Esophagus muscularis mucosa (tissue), 4 donors: ENCODE measurements around the gene C16orf95. TPM values are rescaled to one million over a fixed set of nuclear protein-coding genes. Genes with fewer than 3 reads are reported as not detected.

Experiments used
- DNase-seq: peaks from one replicate; pipeline ENCODE4 v3.0.0-alpha.2; 2017; ENCODE audit errors: extremely low spot score
- H3K27ac ChIP-seq, 4 donors: fragments of 200-600 bp; sonication (generic); replicated peaks in 1 of 4; 1 replicate in 3 of 4; 2 replicates in 1 of 4; pipeline ENCODE4 v1.5.1; 2016 to 2019; ENCODE audit warnings: mild to moderate bottlenecking in 1 of 4
- H3K27me3 ChIP-seq, 4 donors: fragments of 200-600 bp; sonication (generic); one replicate each; pipeline versions ENCODE4 v1.5.1 to v1.6.0; 2016 to 2019
- H3K36me3 ChIP-seq, 4 donors: fragments of 200-600 bp; sonication (generic); one replicate each; pipeline ENCODE4 v1.5.1; 2016 to 2019
- H3K4me1 ChIP-seq, 4 donors: fragments of 200-600 bp; sonication (generic); one replicate each; pipeline ENCODE4 v1.5.1; 2016 to 2019
- H3K4me3 ChIP-seq, 4 donors: fragments of 200-600 bp; sonication (generic); 1 replicate in 2 of 4; 2 replicates in 2 of 4; pipeline ENCODE4 v1.5.1; 2016 to 2019; ENCODE audit warnings: mild to moderate bottlenecking in 4 of 4, moderate library complexity in 1 of 4
- H3K9me3 ChIP-seq, 4 donors: fragments of 200-600 bp; sonication (generic); 1 replicate in 3 of 4; 2 replicates in 1 of 4; pipeline ENCODE4 v1.5.1; 2016 to 2019
- CTCF ChIP-seq, 3 experiments: fragments of 200-600 bp in 2 of 3; fragments of 450-650 bp in 1 of 3; sonication (generic) in 2 of 3; IDR thresholded peaks; one replicate each; pipeline ENCODE4 v1.5.1; 2017 to 2019; ENCODE audit warnings: antibody characterized with exemption in 3 of 3, mild to moderate bottlenecking in 2 of 3, moderate library complexity in 1 of 3
- EP300 ChIP-seq: sonication (generic); formaldehyde crosslinking; IDR thresholded peaks from one replicate; pipeline ENCODE4 v1.6.1; 2017; ENCODE audit warnings: antibody characterized with exemption
- POLR2A ChIP-seq: fragments of 450-650 bp; IDR thresholded peaks from one replicate; pipeline ENCODE4 v1.6.1; 2017; ENCODE audit warnings: antibody characterized with exemption, moderate library complexity, mild to moderate bottlenecking, low read depth
- POLR2AphosphoS5 ChIP-seq, 2 donors: sonication (generic); formaldehyde crosslinking; IDR thresholded peaks; one replicate each; pipeline ENCODE4 v1.6.1; 2017; ENCODE audit warnings: antibody characterized with exemption in 2 of 2
- WGBS: methylation state at CpG from one replicate; pipeline ENCODE4 v1.1.5; 2018; 5-methylcytosine and 5-hydroxymethylcytosine counted together
- intact Hi-C: fragments of 100-400 bp; cut with DNase I; formaldehyde crosslinking; loops from one replicate; pipeline ENCODE4 v1.15.1; 2023
- total RNA-seq, 4 donors: library from RNA; depleted of rRNA; stranded (reverse); fragments of >200 nt; gene quantifications; one replicate each; pipeline versions ENCODE4 v1.1.0 to v1.2.1, GENCODE V29; 2016

C16orf95 gene
- total RNA-seq, 4 donors from 2014 or later = 0.50 to 3.2 (median 1.8) TPM

DNA sequence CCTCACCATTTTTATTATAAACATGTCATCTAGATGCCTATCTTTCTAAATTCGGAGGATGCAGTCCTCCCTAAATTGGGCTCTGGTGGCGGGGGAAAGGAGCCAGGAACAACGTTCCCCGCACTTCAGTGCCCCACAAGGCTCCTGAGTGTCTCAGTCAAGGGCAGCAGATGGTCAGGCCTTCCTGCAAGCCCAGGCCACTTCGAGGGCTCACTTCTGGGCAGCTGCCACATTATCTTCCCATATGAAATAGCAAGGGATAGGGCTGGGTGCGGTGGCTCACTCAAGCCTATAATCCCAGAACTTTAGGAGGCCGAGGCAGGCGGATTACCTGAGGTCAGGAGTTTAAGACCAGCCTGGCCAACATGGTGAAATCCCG is 34.1 kb upstream of the C16orf95 start:
- Histone ChIP-seq H3K9me3 (no peaks in the 10 kb centered on the region), H3K27ac (no peak overlapping the region), H3K4me1 (peaks cover 0 to 7% (median 4%) of the 10 kb centered on the region in 4 donors), H3K4me3 (no peak overlapping the region), H3K27me3 (no peaks in the 10 kb centered on the region), H3K36me3 (peaks cover 15 to 64% (median 41%) of the 10 kb centered on the region in 4 donors)
- intact Hi-C loops = no loop called here
- TF ChIP-seq POLR2A (no peak), POLR2AphosphoS5 (IDR thresholded peaks at IDR 0.05) (no peak)
- no peak for DNase-seq
- WGBS = 77% methylated on average over 9 of the region's 9 CpGs

- WGBS = 71% methylated on average over 23 of the region's 23 CpGs
- no peak overlapping the region for H3K4me3 ChIP-seq
- H3K4me1 ChIP-seq = peaks cover 4 to 10% (median 8%) of the 10 kb centered on the region in 4 donors
- no peaks in the 10 kb centered on the region for H3K27me3 ChIP-seq
- intact Hi-C loops = no loop called here
- no peak for DNase-seq
- H3K9me3 ChIP-seq = no peaks in the 10 kb centered on the region
- no peak overlapping the region for H3K27ac ChIP-seq
- TF ChIP-seq POLR2AphosphoS5 (IDR thresholded peaks at IDR 0.05) (no peak), CTCF (IDR thresholded peaks at IDR 0.05) (no peak), POLR2A (no peak), EP300 (no peak)
- peaks cover 18 to 67% (median 44%) of the 10 kb centered on the region in 4 donors for H3K36me3 ChIP-seq
Observed at GRCh38 chr16:87350681-87351319, 33.6 kb upstream of the C16orf95 start.

DNA sequence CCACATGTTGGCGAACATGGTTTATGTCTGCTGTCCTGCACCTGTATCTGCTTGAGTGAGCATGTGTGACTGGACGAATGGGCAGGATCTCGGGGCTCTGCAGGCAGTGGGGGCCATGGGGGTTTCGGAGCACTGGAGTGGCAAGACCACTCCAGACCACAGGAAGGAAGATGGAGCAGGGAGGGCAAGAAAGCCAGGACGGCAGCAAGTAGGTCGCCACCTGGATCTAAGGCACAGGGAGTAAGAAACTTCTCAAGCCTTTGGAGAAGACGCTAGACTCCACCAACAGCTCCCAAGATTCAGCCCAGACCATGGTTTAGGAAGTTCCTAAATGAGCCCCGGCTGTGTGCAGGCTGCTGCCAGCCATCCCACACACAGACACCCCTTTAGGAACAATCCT is 32.8 kb upstream of the C16orf95 start:
- peaks cover 18 to 68% (median 43%) of the 10 kb centered on the region in 4 donors for H3K36me3 ChIP-seq

DNA sequence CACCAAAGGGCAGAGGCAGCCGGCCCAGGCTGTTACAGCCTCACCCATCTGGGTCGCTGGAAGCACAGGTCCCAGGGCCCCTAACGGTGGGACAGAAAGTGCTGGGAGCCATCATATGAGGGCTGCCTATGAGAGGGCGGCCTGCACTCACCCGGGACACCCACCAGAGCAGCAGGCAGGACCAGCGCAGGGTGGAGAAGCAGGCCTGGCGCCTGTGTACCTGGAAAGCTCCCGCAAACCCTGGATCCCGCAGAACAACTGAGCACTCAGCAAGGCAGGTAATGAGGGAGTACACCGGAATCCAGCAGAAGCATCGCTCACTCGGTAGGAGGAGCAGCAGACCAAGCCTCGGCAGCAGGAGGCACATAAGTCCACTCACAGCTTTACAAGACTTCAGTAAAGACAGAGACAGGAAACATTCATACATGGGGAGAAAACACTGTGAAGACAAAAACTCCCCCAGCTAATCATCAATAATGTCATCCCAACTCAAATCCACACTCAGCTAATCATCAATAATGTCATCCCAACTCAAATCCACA is 31.5 kb upstream of the C16orf95 start:
- no peak for DNase-seq
- 92% methylated on average over 8 of the region's 13 CpGs for WGBS
- Histone ChIP-seq H3K9me3 (no peaks in the 10 kb centered on the region), H3K4me3 (no peak overlapping the region), H3K36me3 (peaks cover 15 to 74% (median 49%) of the 10 kb centered on the region in 4 donors), H3K27ac (no peak overlapping the region), H3K27me3 (no peaks in the 10 kb centered on the region), H3K4me1 (peaks cover 21 to 32% (median 27%) of the 10 kb centered on the region in 4 donors)
- TF ChIP-seq POLR2A (no peak), EP300 (no peak), POLR2AphosphoS5 (IDR thresholded peaks at IDR 0.05) (no peak), CTCF (IDR thresholded peaks at IDR 0.05) (no peak)
- intact Hi-C loops = no loop called here

More for the DNA sequence above, 32.8 kb upstream of the C16orf95 start:
- Histone ChIP-seq H3K4me3 (no peak overlapping the region), H3K27me3 (no peaks in the 10 kb centered on the region), H3K9me3 (no peaks in the 10 kb centered on the region), H3K4me1 (peaks cover 12 to 18% (median 16%) of the 10 kb centered on the region in 4 donors), H3K27ac (no peak overlapping the region)
- 87% methylated on average over 8 of the region's 8 CpGs for WGBS
- TF ChIP-seq EP300 (no peak), POLR2AphosphoS5 (IDR thresholded peaks at IDR 0.05) (no peak)
- intact Hi-C loops = no loop called here
- no peak for DNase-seq

DNA sequence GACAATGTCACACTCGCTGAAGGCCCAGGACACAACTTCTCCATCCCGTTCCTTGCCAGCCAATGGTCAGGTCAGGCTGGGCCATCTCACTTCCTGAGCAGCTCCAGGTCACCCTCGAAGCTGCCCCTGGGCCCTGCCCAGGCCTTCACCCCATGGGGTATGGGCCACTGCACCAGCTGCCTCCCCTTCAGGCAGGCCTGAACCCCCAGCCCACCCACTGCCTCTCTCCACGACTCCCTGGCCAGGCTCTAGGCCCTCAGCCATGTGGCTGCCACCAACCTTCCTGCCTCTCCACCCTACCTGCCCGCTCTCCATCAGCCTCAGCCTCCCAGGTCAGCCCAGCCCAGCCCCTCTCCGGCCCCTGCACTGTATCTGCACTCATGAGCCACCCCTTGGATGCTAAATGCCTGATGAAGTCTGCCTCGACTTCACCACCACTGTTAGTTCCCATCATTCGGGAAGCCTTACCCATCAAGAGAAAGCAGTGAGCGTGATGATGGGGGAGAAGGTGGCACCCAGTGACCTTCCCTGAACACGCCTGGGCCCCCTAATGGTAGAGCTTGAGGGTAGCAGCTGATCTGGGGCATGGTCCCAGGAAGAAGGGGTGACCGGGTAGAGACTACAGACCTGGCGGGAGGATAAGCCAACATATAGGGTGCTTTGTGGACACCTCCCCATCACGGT is 30.9 kb upstream of the C16orf95 start:
- TF ChIP-seq POLR2A (no peak), CTCF (IDR thresholded peaks at IDR 0.05) (no peak), EP300 (no peak), POLR2AphosphoS5 (IDR thresholded peaks at IDR 0.05) (no peak)
- H3K9me3 ChIP-seq = no peaks in the 10 kb centered on the region

More for the DNA sequence above, 30.9 kb upstream of the C16orf95 start:
- 92% methylated on average over 12 of the region's 13 CpGs for WGBS
- Histone ChIP-seq H3K36me3 (peaks cover 13 to 74% (median 49%) of the 10 kb centered on the region in 4 donors), H3K4me1 (peaks cover 21 to 33% (median 27%) of the 10 kb centered on the region in 4 donors), H3K4me3 (no peak overlapping the region), H3K27me3 (no peaks in the 10 kb centered on the region), H3K27ac (no peak overlapping the region)
- no peak for DNase-seq
- intact Hi-C loops = no loop called here
